ENCODE measurements around the gene SH3PXD2A.
A peak's percentile ranks its signal among the peaks of the same experiment; 100 is the strongest.

SH3PXD2A gene

GRCh38 chr10:103692436-103692951 is 162.9 kb downstream of the SH3PXD2A start:
- H3K27me3 ChIP-seq (ENCODE audit: low read depth): peaks cover 6% of the 10 kb centered on the region
- in situ Hi-C loops (cut with MboI; ENCODE audit: low sequenced_read_pairs): no loop called here
- peak in 1 of 2 experiments; percentile 37 for DNase-seq (ENCODE audit: low spot score in 2 of 2)
- H3K36me3 ChIP-seq (replicated peaks): no peaks in the 10 kb centered on the region
- H3K4me1 ChIP-seq: peaks cover 11% of the 10 kb centered on the region; the same call in 1 of the 2 replicates
- H3K9me3 ChIP-seq: no peaks in the 10 kb centered on the region
- peak overlapping the region; percentile 32 for H3K4me3 ChIP-seq

GRCh38 chr10:103691723-103692435 is 163.5 kb downstream of the SH3PXD2A start:
- in situ Hi-C loops (cut with MboI; ENCODE audit: low sequenced_read_pairs): no loop called here

GRCh38 chr10:103691267-103691666 is 164.1 kb downstream of the SH3PXD2A start:
- Histone ChIP-seq H3K4me3 (no peak overlapping the region), H3K4me1 (peaks cover 3% of the 10 kb centered on the region; the same call in 1 of the 2 replicates), H3K36me3 (replicated peaks) (no peaks in the 10 kb centered on the region), H3K27me3 (ENCODE audit: low read depth) (peaks cover 6% of the 10 kb centered on the region), H3K9me3 (no peaks in the 10 kb centered on the region)
- in situ Hi-C loops (cut with MboI; ENCODE audit: low sequenced_read_pairs): no loop called here
- no peak for DNase-seq (ENCODE audit: low spot score in 2 of 2)

More at GRCh38 chr10:103691723-103692435, 163.5 kb downstream of the SH3PXD2A start:
- no peak for DNase-seq (ENCODE audit: low spot score in 2 of 2)
- H3K4me3 ChIP-seq: no peak overlapping the region
- H3K9me3 ChIP-seq: no peaks in the 10 kb centered on the region
- peaks cover 6% of the 10 kb centered on the region for H3K27me3 ChIP-seq (ENCODE audit: low read depth)
- peaks cover 9% of the 10 kb centered on the region; the same call in 1 of the 2 replicates for H3K4me1 ChIP-seq
- H3K36me3 ChIP-seq (replicated peaks): no peaks in the 10 kb centered on the region

GRCh38 chr10:103690281-103690680 is 165.1 kb downstream of the SH3PXD2A start:
- no peak for DNase-seq (ENCODE audit: low spot score in 2 of 2)

GRCh38 chr10:103688491-103688890 is 166.9 kb downstream of the SH3PXD2A start:
- H3K36me3 ChIP-seq (replicated peaks): no peaks in the 10 kb centered on the region
- no peak for DNase-seq (ENCODE audit: low spot score in 2 of 2)
- H3K4me3 ChIP-seq: no peak overlapping the region
- peaks cover 2% of the 10 kb centered on the region for H3K27me3 ChIP-seq (ENCODE audit: low read depth)
- H3K9me3 ChIP-seq: no peaks in the 10 kb centered on the region
- H3K4me1 ChIP-seq: peaks cover 2% of the 10 kb centered on the region; the same call in 1 of the 2 replicates
- in situ Hi-C loops (cut with MboI; ENCODE audit: low sequenced_read_pairs): loop anchor here (10.0 kb wide), 1 partner anchor 84 kb away; no protein-coding TSS in a partner anchor

More at GRCh38 chr10:103690281-103690680, 165.1 kb downstream of the SH3PXD2A start:
- peaks cover 6% of the 10 kb centered on the region for H3K27me3 ChIP-seq (ENCODE audit: low read depth)
- H3K36me3 ChIP-seq (replicated peaks): no peaks in the 10 kb centered on the region
- no peak overlapping the region for H3K4me3 ChIP-seq
- H3K9me3 ChIP-seq: no peaks in the 10 kb centered on the region
- peaks cover 2% of the 10 kb centered on the region; the same call in 1 of the 2 replicates for H3K4me1 ChIP-seq
- in situ Hi-C loops (cut with MboI; ENCODE audit: low sequenced_read_pairs): no loop called here

- in situ Hi-C loops (cut with MboI; ENCODE audit: low sequenced_read_pairs): loop anchor here (10.0 kb wide), 1 partner anchor 83 kb away; no protein-coding TSS in a partner anchor
Measured at GRCh38 chr10:103687718-103688117, 167.7 kb downstream of the SH3PXD2A start.

GRCh38 chr10:103687172-103687571 is 168.2 kb downstream of the SH3PXD2A start:
- H3K36me3 ChIP-seq (replicated peaks): no peaks in the 10 kb centered on the region
- DNase-seq (ENCODE audit: low spot score in 2 of 2): no peak
- H3K4me1 ChIP-seq: no peaks in the 10 kb centered on the region
- no peaks in the 10 kb centered on the region for H3K9me3 ChIP-seq
- in situ Hi-C loops (cut with MboI; ENCODE audit: low sequenced_read_pairs): loop anchor here (10.0 kb wide), 1 partner anchor 82 kb away; no protein-coding TSS in a partner anchor
- H3K4me3 ChIP-seq: no peak overlapping the region
- H3K27me3 ChIP-seq (ENCODE audit: low read depth): no peaks in the 10 kb centered on the region

More at GRCh38 chr10:103687718-103688117, 167.7 kb downstream of the SH3PXD2A start:
- no peaks in the 10 kb centered on the region for H3K9me3 ChIP-seq
- no peaks in the 10 kb centered on the region; the same call in 1 of the 2 replicates for H3K27me3 ChIP-seq (ENCODE audit: low read depth)
- no peak overlapping the region for H3K4me3 ChIP-seq
- DNase-seq (ENCODE audit: low spot score in 2 of 2): no peak
- H3K4me1 ChIP-seq: peaks cover 2% of the 10 kb centered on the region; the same call in 1 of the 2 replicates
- H3K36me3 ChIP-seq (replicated peaks): no peaks in the 10 kb centered on the region

- peak; percentile 27 to 83 for DNase-seq (ENCODE audit: low spot score in 2 of 2)
- H3K27me3 ChIP-seq (ENCODE audit: low read depth): no peaks in the 10 kb centered on the region
- H3K9me3 ChIP-seq: no peaks in the 10 kb centered on the region
- no peak overlapping the region for H3K4me3 ChIP-seq
- H3K4me1 ChIP-seq: no peaks in the 10 kb centered on the region
- in situ Hi-C loops (cut with MboI; ENCODE audit: low sequenced_read_pairs): loop anchor here (10.0 kb wide), 1 partner anchor 81 kb away; no protein-coding TSS in a partner anchor
- H3K36me3 ChIP-seq (replicated peaks): no peaks in the 10 kb centered on the region
Measured at GRCh38 chr10:103685880-103686669, 169.3 kb downstream of the SH3PXD2A start.

- no peak for DNase-seq (ENCODE audit: low spot score in 2 of 2)
- no peaks in the 10 kb centered on the region for H3K27me3 ChIP-seq (ENCODE audit: low read depth)
- H3K36me3 ChIP-seq (replicated peaks): no peaks in the 10 kb centered on the region
- in situ Hi-C loops (cut with MboI; ENCODE audit: low sequenced_read_pairs): loop anchor here (10.0 kb wide), 1 partner anchor 79 kb away; no protein-coding TSS in a partner anchor
- H3K4me3 ChIP-seq: no peak overlapping the region
- H3K9me3 ChIP-seq: no peaks in the 10 kb centered on the region
- H3K4me1 ChIP-seq: no peaks in the 10 kb centered on the region
Measured at GRCh38 chr10:103683851-103684250, 171.5 kb downstream of the SH3PXD2A start.

GRCh38 chr10:103682631-103683030 is 172.7 kb downstream of the SH3PXD2A start:
- H3K27me3 ChIP-seq (ENCODE audit: low read depth): no peaks in the 10 kb centered on the region
- H3K9me3 ChIP-seq: no peaks in the 10 kb centered on the region
- in situ Hi-C loops (cut with MboI; ENCODE audit: low sequenced_read_pairs): loop anchor here (10.0 kb wide), 1 partner anchor 78 kb away; no protein-coding TSS in a partner anchor
- no peak overlapping the region for H3K4me3 ChIP-seq
- DNase-seq (ENCODE audit: low spot score in 2 of 2): no peak
- H3K36me3 ChIP-seq (replicated peaks): no peaks in the 10 kb centered on the region
- H3K4me1 ChIP-seq: no peaks in the 10 kb centered on the region

GRCh38 chr10:103681617-103682399 is 173.6 kb downstream of the SH3PXD2A start:
- in situ Hi-C loops (cut with MboI; ENCODE audit: low sequenced_read_pairs): loop anchor here (10.0 kb wide), 1 partner anchor 77 kb away; no protein-coding TSS in a partner anchor
- DNase-seq (ENCODE audit: low spot score in 2 of 2): no peak
- H3K36me3 ChIP-seq (replicated peaks): no peaks in the 10 kb centered on the region
- no peaks in the 10 kb centered on the region for H3K9me3 ChIP-seq
- no peaks in the 10 kb centered on the region for H3K4me1 ChIP-seq
- H3K4me3 ChIP-seq: no peak overlapping the region
- H3K27me3 ChIP-seq (ENCODE audit: low read depth): no peaks in the 10 kb centered on the region

- in situ Hi-C loops (cut with MboI; ENCODE audit: low sequenced_read_pairs): loop anchor here (10.0 kb wide), 1 partner anchor 76 kb away; no protein-coding TSS in a partner anchor
- H3K4me1 ChIP-seq: peaks cover 5% of the 10 kb centered on the region; the same call in 1 of the 2 replicates
Measured at GRCh38 chr10:103680869-103681236, 174.5 kb downstream of the SH3PXD2A start.

More at GRCh38 chr10:103680869-103681236, 174.5 kb downstream of the SH3PXD2A start:
- H3K4me3 ChIP-seq: no peak overlapping the region
- no peaks in the 10 kb centered on the region for H3K36me3 ChIP-seq (replicated peaks)
- H3K9me3 ChIP-seq: no peaks in the 10 kb centered on the region
- H3K27me3 ChIP-seq (ENCODE audit: low read depth): no peaks in the 10 kb centered on the region
- no peak for DNase-seq (ENCODE audit: low spot score in 2 of 2)

Measured in HAP-1 (cell line).